Vagina (tissue), 2 donors: ENCODE data around the gene PCGF3.
"Not testable (repeated sequence)": the region's sequence is repeated elsewhere in the genome, so short reads cannot be mapped to it uniquely, and the experiment has no call there.

Source experiments
- CTCF ChIP-seq, 3 experiments: fragments of 450-650 bp in 2 of 3; fragments of 200-600 bp in 1 of 3; sonication (generic) in 1 of 3; IDR thresholded peaks; one replicate each; pipeline ENCODE4 v1.5.1; 2017 to 2019; ENCODE audit warnings: antibody characterized with exemption in 3 of 3, mild to moderate bottlenecking in 2 of 3, moderate library complexity in 2 of 3
- POLR2A ChIP-seq, 2 donors: fragments of 450-650 bp; IDR thresholded peaks; one replicate each; pipeline ENCODE4 v1.6.1; 2017; ENCODE audit warnings: antibody characterized with exemption in 2 of 2, mild to moderate bottlenecking in 2 of 2, moderate library complexity in 2 of 2
- POLR2AphosphoS5 ChIP-seq, 2 donors: sonication (generic); formaldehyde crosslinking; IDR thresholded peaks; one replicate each; pipeline ENCODE4 v1.9.0; 2017; ENCODE audit warnings: antibody characterized with exemption in 2 of 2, mild to moderate bottlenecking in 2 of 2, low read depth in 1 of 2; ENCODE audit not compliant: insufficient read depth in 1 of 2

- TF ChIP-seq CTCF (IDR thresholded peaks at IDR 0.05); POLR2A (IDR thresholded peaks at IDR 0.05); POLR2AphosphoS5 (IDR thresholded peaks at IDR 0.05; ENCODE audit: insufficient read depth in 1 of 2, low read depth in 1 of 2): not testable (repeated sequence)
Observed at GRCh38 chr4:753186-753585, 47.6 kb downstream of the PCGF3 start.
